Ascending aorta (tissue), 2 donors: ENCODE measurements around the gene SORT1. TPM values are rescaled to one million over a fixed set of nuclear protein-coding genes. Genes with fewer than 3 reads are reported as not detected.
"Not testable (repeated sequence)": the region's sequence is repeated elsewhere in the genome, so short reads cannot be mapped to it uniquely, and the experiment has no call there.

Experiments used
- DNase-seq, 2 donors: peaks; one replicate each; pipeline ENCODE4 v3.0.0-alpha.2; 2019; ENCODE audit warnings: low spot score in 2 of 2
- H3K27ac ChIP-seq, 2 donors: fragments of 200-600 bp; sonication (generic); one replicate each; pipeline ENCODE4 v1.5.1; 2016 to 2017; ENCODE audit warnings: mild to moderate bottlenecking in 1 of 2
- H3K27me3 ChIP-seq: fragments of 200-600 bp; sonication (generic); one replicate; pipeline ENCODE4 v1.5.1; 2017
- H3K36me3 ChIP-seq, 2 donors: fragments of 200-600 bp; sonication (generic); one replicate each; pipeline ENCODE4 v1.5.1; 2016
- H3K4me1 ChIP-seq, 2 donors: fragments of 200-600 bp; sonication (generic); one replicate each; pipeline ENCODE4 v1.5.1; 2016 to 2017; ENCODE audit warnings: mild to moderate bottlenecking in 1 of 2
- H3K4me3 ChIP-seq, 2 donors: fragments of 200-600 bp; sonication (generic); one replicate each; pipeline ENCODE4 v1.5.1; 2016 to 2017; ENCODE audit warnings: mild to moderate bottlenecking in 1 of 2
- H3K9me3 ChIP-seq, 2 donors: fragments of 200-600 bp; sonication (generic); one replicate each; pipeline ENCODE4 v1.5.1; 2016
- CTCF ChIP-seq, 3 experiments: fragments of 200-600 bp in 2 of 3; fragments of 450-650 bp in 1 of 3; sonication (generic) in 2 of 3; IDR thresholded peaks; one replicate each; pipeline ENCODE4 v1.5.1; 2016 to 2019; ENCODE audit warnings: antibody characterized with exemption in 3 of 3, mild to moderate bottlenecking in 1 of 3, moderate library complexity in 1 of 3
- intact Hi-C: fragments of 100-400 bp; cut with DNase I; formaldehyde crosslinking; loops from one replicate; pipeline ENCODE4 v1.15.1; 2023
- total RNA-seq: library from RNA; depleted of rRNA; stranded (reverse); fragments of >200 nt; gene quantifications from one replicate; pipeline ENCODE4 v1.1.0, GENCODE V29; 2016

Gene SORT1
- 111 TPM for total RNA-seq

- peak within 1 kb of the TSS; percentile 90 to 91 for H3K27ac ChIP-seq
- no peaks in the 10 kb centered on the region for H3K9me3 ChIP-seq
- H3K36me3 ChIP-seq: peaks cover 5 to 10% of the 10 kb centered on the region in 2 donors
- intact Hi-C loops: loop anchor here (1.0 to 5.0 kb wide), 2 partner anchors 114 to 320 kb away; partner anchors contain the start of genes PSRC1 and TAF13
- DNase-seq: peak; percentile 66 to 93
- H3K4me1 ChIP-seq: peaks cover 0 to 11% of the 10 kb centered on the region in 2 donors
- H3K27me3 ChIP-seq: no peaks in the 10 kb centered on the region
- peak in 2 of 3 experiments; percentile 3 to 44 for TF ChIP-seq CTCF (IDR thresholded peaks at IDR 0.05)
- H3K4me3 ChIP-seq: peak within 1 kb of the TSS; percentile 77 to 83
Observed at GRCh38 chr1:109397581-109398342, at the start of gene SORT1. TSS of gene SORT1 (minus strand) at chr1:109397918. CDS start at chr1:109397892, 26 bp downstream.

- H3K9me3 ChIP-seq, H3K27me3 ChIP-seq, H3K4me3 ChIP-seq, H3K4me1 ChIP-seq, H3K36me3 ChIP-seq, intact Hi-C loops, H3K27ac ChIP-seq, DNase-seq: not testable (repeated sequence)
Observed at GRCh38 chr1:109445949-109446695, 48.4 kb upstream of the SORT1 start.

GRCh38 chr1:109444346-109444745 is 46.6 kb upstream of the SORT1 start:
- Histone ChIP-seq H3K4me3 (no peak overlapping the region), H3K27me3 (no peaks in the 10 kb centered on the region), H3K9me3 (no peaks in the 10 kb centered on the region), H3K4me1 (no peaks in the 10 kb centered on the region), H3K27ac (no peak overlapping the region), H3K36me3 (no peaks in the 10 kb centered on the region)
- DNase-seq: no peak
- intact Hi-C loops: no loop called here
- TF ChIP-seq CTCF (IDR thresholded peaks at IDR 0.05): no peak

- H3K9me3 ChIP-seq: no peaks in the 10 kb centered on the region
- no peaks in the 10 kb centered on the region for H3K4me1 ChIP-seq
- H3K27ac ChIP-seq: no peak overlapping the region
- DNase-seq: no peak
- no peaks in the 10 kb centered on the region for H3K36me3 ChIP-seq
- H3K27me3 ChIP-seq: no peaks in the 10 kb centered on the region
- no peak for TF ChIP-seq CTCF (IDR thresholded peaks at IDR 0.05)
- H3K4me3 ChIP-seq: no peak overlapping the region
- intact Hi-C loops: no loop called here
Observed at GRCh38 chr1:109443476-109443875, 45.8 kb upstream of the SORT1 start.

- H3K27me3 ChIP-seq: no peaks in the 10 kb centered on the region
- no peak overlapping the region for H3K4me3 ChIP-seq
- H3K27ac ChIP-seq: no peak overlapping the region
- H3K36me3 ChIP-seq: no peaks in the 10 kb centered on the region
- intact Hi-C loops: no loop called here
- no peaks in the 10 kb centered on the region for H3K4me1 ChIP-seq
- no peak for TF ChIP-seq CTCF (IDR thresholded peaks at IDR 0.05)
- H3K9me3 ChIP-seq: no peaks in the 10 kb centered on the region
- DNase-seq: no peak
Observed at GRCh38 chr1:109441069-109441468, 43.4 kb upstream of the SORT1 start.

GRCh38 chr1:109438798-109439297 is 41.1 kb upstream of the SORT1 start:
- Histone ChIP-seq H3K27me3 (no peaks in the 10 kb centered on the region), H3K4me3 (no peak overlapping the region), H3K36me3 (no peaks in the 10 kb centered on the region), H3K9me3 (no peaks in the 10 kb centered on the region), H3K4me1 (no peaks in the 10 kb centered on the region), H3K27ac (no peak overlapping the region)
- no peak for TF ChIP-seq CTCF (IDR thresholded peaks at IDR 0.05)
- DNase-seq: no peak
- intact Hi-C loops: no loop called here
